Head of caudate nucleus (tissue), 42 donors: ENCODE measurements around the gene NRCAM.
"Not testable (repeated sequence)": the region's sequence is repeated elsewhere in the genome, so short reads cannot be mapped to it uniquely, and the experiment has no call there.

Experiments used
- DNase-seq, 42 donors: peaks; one replicate each; pipeline versions ENCODE4 v3.0.0 to v3.0.0-alpha.2; 2020 to 2021; ENCODE audit warnings: mixed read lengths in 7 of 42
- intact Hi-C: fragments of 100-400 bp; cut with DNase I; formaldehyde crosslinking; loops from one replicate; pipeline ENCODE4 v1.15.0; 2022

Gene NRCAM

GRCh38 chr7:108408296-108408991 lies 47.8 kb downstream of the NRCAM start:
- peak in 7 of 42 donors; percentile 20 to 63 (median 35) for DNase-seq
- intact Hi-C loops, result no loop called here

GRCh38 chr7:108407676-108408075 lies 48.6 kb downstream of the NRCAM start:
- intact Hi-C loops, result no loop called here
- DNase-seq, result no peak

- no peak for DNase-seq
- intact Hi-C loops, result no loop called here
Observed at GRCh38 chr7:108406222-108406890, 49.9 kb downstream of the NRCAM start.

- intact Hi-C loops, result no loop called here
Observed at GRCh38 chr7:108404509-108405420, 51.5 kb downstream of the NRCAM start.

GRCh38 chr7:108403597-108404217 lies 52.5 kb downstream of the NRCAM start:
- DNase-seq, result no peak
- intact Hi-C loops, result no loop called here

More at GRCh38 chr7:108404509-108405420, 51.5 kb downstream of the NRCAM start:
- no peak for DNase-seq

GRCh38 chr7:108402865-108403264 lies 53.4 kb downstream of the NRCAM start:
- DNase-seq, result no peak
- intact Hi-C loops, result no loop called here

GRCh38 chr7:108396080-108396479 lies 60.2 kb downstream of the NRCAM start:
- intact Hi-C loops, result no loop called here
- DNase-seq, result no peak

- intact Hi-C loops, result no loop called here
- DNase-seq, result no peak
Observed at GRCh38 chr7:108395426-108395825, 60.8 kb downstream of the NRCAM start.

GRCh38 chr7:108393097-108393496 lies 63.1 kb downstream of the NRCAM start:
- intact Hi-C loops, result not testable (repeated sequence)

GRCh38 chr7:108387686-108388085 lies 68.5 kb downstream of the NRCAM start:
- DNase-seq, intact Hi-C loops: not testable (repeated sequence)

More at GRCh38 chr7:108393097-108393496, 63.1 kb downstream of the NRCAM start:
- not testable (repeated sequence) for DNase-seq

- DNase-seq, result no peak
- intact Hi-C loops, result no loop called here
Observed at GRCh38 chr7:108385834-108386422, 70.3 kb downstream of the NRCAM start.

GRCh38 chr7:108384716-108385483 lies 71.3 kb downstream of the NRCAM start:
- intact Hi-C loops, result no loop called here

GRCh38 chr7:108382932-108383331 lies 73.3 kb downstream of the NRCAM start:
- intact Hi-C loops, result no loop called here
- peak in 1 of 42 donors; percentile 50 for DNase-seq

More at GRCh38 chr7:108384716-108385483, 71.3 kb downstream of the NRCAM start:
- no peak for DNase-seq

GRCh38 chr7:108380517-108380916 lies 75.7 kb downstream of the NRCAM start:
- intact Hi-C loops, result no loop called here
- DNase-seq, result no peak

GRCh38 chr7:108376206-108376605 lies 80.0 kb downstream of the NRCAM start:
- intact Hi-C loops, result no loop called here
- no peak for DNase-seq

- no peak for DNase-seq
- intact Hi-C loops, result no loop called here
Observed at GRCh38 chr7:108375668-108376067, 80.6 kb downstream of the NRCAM start.

- intact Hi-C loops, result no loop called here
- DNase-seq, result no peak
Observed at GRCh38 chr7:108374899-108375298, 81.3 kb downstream of the NRCAM start.

GRCh38 chr7:108372618-108373017 lies 83.6 kb downstream of the NRCAM start:
- no peak for DNase-seq
- intact Hi-C loops, result no loop called here
